ENCODE measurements around the gene EXOC6.
A peak's percentile ranks its signal among the peaks of the same experiment; 100 is the strongest.
"Not testable (repeated sequence)": the region's sequence is repeated elsewhere in the genome, so short reads cannot be mapped to it uniquely, and the experiment has no call there.

EXOC6 gene

GRCh38 chr10:92880917-92881316 lies 32.6 kb downstream of the EXOC6 start:
- DNase-seq (ENCODE audit: low read depth in 3 of 3): no peak

GRCh38 chr10:92886334-92886961 lies 38.1 kb downstream of the EXOC6 start:
- DNase-seq (ENCODE audit: low read depth in 3 of 3): no peak

- DNase-seq (ENCODE audit: low read depth in 3 of 3): no peak
Measured at GRCh38 chr10:92890471-92890870, 42.2 kb downstream of the EXOC6 start.

GRCh38 chr10:92891885-92892690 lies 43.8 kb downstream of the EXOC6 start:
- no peak for DNase-seq (ENCODE audit: low read depth in 3 of 3)

GRCh38 chr10:92892691-92893054 lies 44.4 kb downstream of the EXOC6 start:
- DNase-seq (ENCODE audit: low read depth in 3 of 3): no peak

GRCh38 chr10:92894081-92894655 lies 45.8 kb downstream of the EXOC6 start:
- DNase-seq (ENCODE audit: low read depth in 3 of 3): no peak

- DNase-seq (ENCODE audit: low read depth in 3 of 3): no peak
Measured at GRCh38 chr10:92897916-92898315, 49.6 kb downstream of the EXOC6 start.

- no peak for DNase-seq (ENCODE audit: low read depth in 3 of 3)
Measured at GRCh38 chr10:92901819-92902251, 53.5 kb downstream of the EXOC6 start.

- DNase-seq (ENCODE audit: low read depth in 3 of 3): no peak
Measured at GRCh38 chr10:92903633-92904032, 55.3 kb downstream of the EXOC6 start.

- no peak for DNase-seq (ENCODE audit: low read depth in 3 of 3)
Measured at GRCh38 chr10:92907280-92907679, 59.0 kb downstream of the EXOC6 start.

- DNase-seq (ENCODE audit: low read depth in 3 of 3): not testable (repeated sequence)
Measured at GRCh38 chr10:92912631-92913030, 64.3 kb downstream of the EXOC6 start.

- no peak for DNase-seq (ENCODE audit: low read depth in 3 of 3)
Measured at GRCh38 chr10:92913973-92914372, 65.7 kb downstream of the EXOC6 start.

GRCh38 chr10:92914478-92915325 lies 66.4 kb downstream of the EXOC6 start:
- DNase-seq (ENCODE audit: low read depth in 3 of 3): peak; percentile 3 to 12 (median 10)

- no peak for DNase-seq (ENCODE audit: low read depth in 3 of 3)
Measured at GRCh38 chr10:92915892-92916291, 67.6 kb downstream of the EXOC6 start.

- DNase-seq (ENCODE audit: low read depth in 3 of 3): no peak
Measured at GRCh38 chr10:92916433-92916832, 68.1 kb downstream of the EXOC6 start.

- DNase-seq (ENCODE audit: low read depth in 3 of 3): no peak
Measured at GRCh38 chr10:92918603-92919002, 70.3 kb downstream of the EXOC6 start.

- no peak for DNase-seq (ENCODE audit: low read depth in 3 of 3)
Measured at GRCh38 chr10:92920866-92921265, 72.5 kb downstream of the EXOC6 start.

- peak in 1 of 3 experiments; percentile 1 for DNase-seq (ENCODE audit: low read depth in 3 of 3)
Measured at GRCh38 chr10:92923416-92923815, 75.1 kb downstream of the EXOC6 start.

GRCh38 chr10:92929896-92930295 lies 81.6 kb downstream of the EXOC6 start:
- DNase-seq (ENCODE audit: low read depth in 3 of 3): no peak

- DNase-seq (ENCODE audit: low read depth in 3 of 3): no peak
Measured at GRCh38 chr10:92931597-92931996, 83.3 kb downstream of the EXOC6 start.

- DNase-seq (ENCODE audit: low read depth in 3 of 3): no peak
Measured at GRCh38 chr10:92937876-92938275, 89.6 kb downstream of the EXOC6 start.

- DNase-seq (ENCODE audit: low read depth in 3 of 3): no peak
Measured at GRCh38 chr10:92938841-92939240, 90.5 kb downstream of the EXOC6 start.
